Measurements from ENCODE around the gene PIGZ. TPM values are rescaled to one million over a fixed set of nuclear protein-coding genes. Genes with fewer than 3 reads are reported as not detected.

PIGZ gene
- total and polyA plus RNA-seq, 9 of the 15 experiments (the other 6 are each of a cell fraction or from before 2014, with no cell fraction given) = 0.15 to 1.8 (median 0.76) TPM

GRCh38 chr3:196976941-196977340 lies 8.3 kb upstream of the PIGZ start:
- WGBS (ENCODE audit: insufficient coverage, low coverage, missing lambda C conversion rate) = 67% methylated on average over 10 of the region's 11 CpGs
- H3K79me2 ChIP-seq (ENCODE audit: control insufficient read depth, insufficient read depth, low read length) = no peaks in the 10 kb centered on the region
- in situ Hi-C loops (cut with MboI) (loop anchor here (10.0 to 25.0 kb wide), 3 partner anchors 208 to 535 kb away; no protein-coding TSS in a partner anchor), intact Hi-C loops (cut with micrococcal nuclease) (no loop called here)
- H3K36me3 ChIP-seq (ENCODE audit: control insufficient read depth, insufficient read depth, low read length) = no peaks in the 10 kb centered on the region
- no peak overlapping the region for H3K4me2 ChIP-seq (ENCODE audit: insufficient read depth, low read length)
- H3K9me1 ChIP-seq (ENCODE audit: control insufficient read depth, insufficient read depth, low read length) = no peaks in the 10 kb centered on the region
- no TSS peak for BruUV-seq (replicated peaks)
- H3K27ac ChIP-seq (ENCODE audit: extremely low read depth, low read depth, low read length) = no peak overlapping the region
- CTCF ChIA-PET (ENCODE audit: low intra/inter-chr PET ratio) = no interaction called here
- no peak for TF ChIP-seq ZNF277 (CRISPR knock-in tag; IDR thresholded peaks at IDR 0.05; ENCODE audit: borderline replicate concordance)
- no peak for TF ChIP-seq ZKSCAN3 (CRISPR knock-in tag; IDR thresholded peaks at IDR 0.05)
- H3K9ac ChIP-seq (ENCODE audit: insufficient read depth in 1 of 2, low read depth in 2 of 2, low read length in 2 of 2) = peak overlapping the region in 1 of 2 experiments; percentile 54; a peak in 2 of 4 replicates
- DNase-seq (ENCODE audit: extremely low read depth in 1 of 4, low spot score in 3 of 4) (no peak), FAIRE-seq (no peak), ATAC-seq (no peak)
- POLR2A ChIA-PET = interaction anchor here (0.6 kb wide), 2 partner anchors 14 to 386 kb away, joined by 3 read pairs; no protein-coding TSS in a partner anchor
- no peak overlapping the region for H2AFZ ChIP-seq (ENCODE audit: low read depth, low read length)
- H4K20me1 ChIP-seq (replicated peaks; ENCODE audit: control insufficient read depth, insufficient read depth, low read length) = no peaks in the 10 kb centered on the region
- H3K4me1 ChIP-seq (replicated peaks in 1 of 2; ENCODE audit: control insufficient read depth in 2 of 2, insufficient read depth in 2 of 2, low read length in 2 of 2) = peaks cover 15 to 17% of the 10 kb centered on the region in 2 experiments; a peak in 4 of 5 replicates
- H3K4me3 ChIP-seq = no peak overlapping the region
- no peaks in the 10 kb centered on the region for H3K27me3 ChIP-seq (ENCODE audit: control insufficient read depth in 2 of 2, insufficient read depth in 2 of 2, low read length in 2 of 2)
- peaks cover 5% of the 10 kb centered on the region; the same call in 1 of the 2 replicates for H3K9me3 ChIP-seq (replicated peaks; ENCODE audit: control insufficient read depth, insufficient read depth, low read depth, low read length)

GRCh38 chr3:196975349-196975748 lies 6.7 kb upstream of the PIGZ start:
- no peak overlapping the region for H3K4me3 ChIP-seq
- 46% methylated on average over 4 of the region's 4 CpGs for WGBS (ENCODE audit: insufficient coverage, low coverage, missing lambda C conversion rate)
- H3K27ac ChIP-seq (ENCODE audit: extremely low read depth, low read depth, low read length) = peak overlapping the region; percentile 17; the same call in 1 of the 3 replicates
- ChIA-PET CTCF (ENCODE audit: low intra/inter-chr PET ratio) (no interaction called here), POLR2A (interaction anchor here (0.9 kb wide), 1 partner anchor 11 kb away, joined by 3 read pairs; no protein-coding TSS in a partner anchor)
- no peaks in the 10 kb centered on the region for H3K36me3 ChIP-seq (ENCODE audit: control insufficient read depth, insufficient read depth, low read length)
- H3K27me3 ChIP-seq (ENCODE audit: control insufficient read depth in 2 of 2, insufficient read depth in 2 of 2, low read length in 2 of 2) = no peaks in the 10 kb centered on the region
- BruUV-seq (replicated peaks) = no TSS peak
- no peaks in the 10 kb centered on the region for H3K79me2 ChIP-seq (ENCODE audit: control insufficient read depth, insufficient read depth, low read length)
- no peak overlapping the region for H3K4me2 ChIP-seq (ENCODE audit: insufficient read depth, low read length)
- H3K9me3 ChIP-seq (replicated peaks; ENCODE audit: control insufficient read depth, insufficient read depth, low read depth, low read length) = no peaks in the 10 kb centered on the region; the same call in 1 of the 2 replicates
- peak overlapping the region in 1 of 2 experiments; percentile 32; a peak in 1 of 4 replicates for H3K9ac ChIP-seq (ENCODE audit: insufficient read depth in 1 of 2, low read depth in 2 of 2, low read length in 2 of 2)
- in situ Hi-C loops (cut with MboI) = loop anchor here (10.0 to 25.0 kb wide), 3 partner anchors 209 to 537 kb away; no protein-coding TSS in a partner anchor
- ATAC-seq = peak; percentile 5; the same call in 1 of the 3 replicates
- H3K4me1 ChIP-seq (replicated peaks in 1 of 2; ENCODE audit: control insufficient read depth in 2 of 2, insufficient read depth in 2 of 2, low read length in 2 of 2) = peaks cover 21 to 22% of the 10 kb centered on the region in 2 experiments; a peak in 4 of 5 replicates
- intact Hi-C loops (cut with micrococcal nuclease) = no loop called here
- H4K20me1 ChIP-seq (replicated peaks; ENCODE audit: control insufficient read depth, insufficient read depth, low read length) = no peaks in the 10 kb centered on the region
- no peak for FAIRE-seq
- no peaks in the 10 kb centered on the region for H3K9me1 ChIP-seq (ENCODE audit: control insufficient read depth, insufficient read depth, low read length)
- DNase-seq (ENCODE audit: extremely low read depth in 1 of 4, low spot score in 3 of 4) = no peak
- H2AFZ ChIP-seq (ENCODE audit: low read depth, low read length) = peak overlapping the region; percentile 80
- no peak for TF ChIP-seq HDAC2 (IDR thresholded peaks at IDR 0.05)
- TF ChIP-seq ZBTB8A (IDR thresholded peaks at IDR 0.05; ENCODE audit: partially characterized antibody) = no peak
- TF ChIP-seq ZFX (CRISPR knock-in tag; IDR thresholded peaks at IDR 0.05) = peak; percentile 28; the same call in 1 of the 2 replicates
- TF ChIP-seq RBM14 (IDR thresholded peaks at IDR 0.05; ENCODE audit: borderline replicate concordance, insufficient read depth, low read depth, low read length) = no peak
